GM12891 (cell line): ENCODE data around the gene PHACTR3.

Experiments used
- PAX5 ChIP-seq: IDR thresholded peaks from 2 replicates; pipeline ENCODE4 v1.6.1; 2011; ENCODE audit warnings: low read length, moderate library complexity, mild to moderate bottlenecking; ENCODE audit not compliant: insufficient read depth, severe bottlenecking
- POLR2A ChIP-seq: IDR thresholded peaks from 2 replicates; pipeline ENCODE4 v1.6.1; 2011; ENCODE audit warnings: low read depth, low read length, control low read depth
- POLR2AphosphoS5 ChIP-seq: IDR thresholded peaks from 2 replicates; pipeline ENCODE4 v1.6.1; 2011; ENCODE audit warnings: low read depth, low read length, control low read depth
- POU2F2 ChIP-seq: IDR thresholded peaks from 2 replicates; pipeline ENCODE4 v1.6.1; 2011; ENCODE audit warnings: low read depth, mild to moderate bottlenecking, control low read depth, low read length, moderate library complexity
- SPI1 ChIP-seq: IDR thresholded peaks from 2 replicates; pipeline ENCODE4 v1.6.1; 2011; ENCODE audit warnings: low read depth, low read length, control low read depth
- TAF1 ChIP-seq: IDR thresholded peaks from 2 replicates; pipeline ENCODE4 v1.6.1; 2011; ENCODE audit warnings: low read depth, low read length, control low read depth

GRCh38 chr20:59776059-59776603, 171.8 kb downstream of the PHACTR3 start:
- TF ChIP-seq SPI1: no peak
- no peak for TF ChIP-seq POLR2A
- no peak for TF ChIP-seq TAF1
- TF ChIP-seq PAX5: no peak
- TF ChIP-seq POLR2AphosphoS5: no peak
- TF ChIP-seq POU2F2: no peak
